Pons (tissue), 1 donor: ENCODE measurements around the gene EPDR1.
"Not testable (repeated sequence)": the region's sequence is repeated elsewhere in the genome, so short reads cannot be mapped to it uniquely, and the experiment has no call there.

Experiments used
- DNase-seq: peaks from one replicate; pipeline ENCODE4 v3.0.0-alpha.2; 2016; ENCODE audit warnings: low spot score

The EPDR1 gene

GRCh38 chr7:37928878-37929277 lies 8.4 kb downstream of the EPDR1 start:
- no peak for DNase-seq

GRCh38 chr7:37930226-37930948 lies 9.9 kb downstream of the EPDR1 start:
- DNase-seq, result no peak

DNA sequence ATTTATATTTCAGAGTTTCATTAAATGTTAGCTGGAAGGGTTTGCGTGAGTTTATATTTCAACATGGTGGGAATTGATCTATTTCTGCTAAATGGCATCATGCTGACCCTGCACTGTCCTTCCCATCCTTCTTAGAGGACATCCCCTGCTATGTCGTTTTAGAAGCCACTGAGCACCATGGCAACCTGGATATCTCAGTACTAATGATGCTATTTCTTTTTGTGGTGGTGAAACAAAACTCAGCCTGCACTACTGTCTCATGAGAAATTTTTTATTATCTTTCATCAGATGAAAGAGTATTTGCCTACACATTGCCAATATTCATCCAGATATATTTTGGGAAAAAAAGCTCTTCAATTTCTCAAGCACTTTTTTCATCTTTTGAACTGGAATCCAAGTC lies 12.1 kb downstream of the EPDR1 start:
- no peak for DNase-seq

- DNase-seq, result no peak
Measured at GRCh38 chr7:37933018-37933566, 12.7 kb downstream of the EPDR1 start.

DNA sequence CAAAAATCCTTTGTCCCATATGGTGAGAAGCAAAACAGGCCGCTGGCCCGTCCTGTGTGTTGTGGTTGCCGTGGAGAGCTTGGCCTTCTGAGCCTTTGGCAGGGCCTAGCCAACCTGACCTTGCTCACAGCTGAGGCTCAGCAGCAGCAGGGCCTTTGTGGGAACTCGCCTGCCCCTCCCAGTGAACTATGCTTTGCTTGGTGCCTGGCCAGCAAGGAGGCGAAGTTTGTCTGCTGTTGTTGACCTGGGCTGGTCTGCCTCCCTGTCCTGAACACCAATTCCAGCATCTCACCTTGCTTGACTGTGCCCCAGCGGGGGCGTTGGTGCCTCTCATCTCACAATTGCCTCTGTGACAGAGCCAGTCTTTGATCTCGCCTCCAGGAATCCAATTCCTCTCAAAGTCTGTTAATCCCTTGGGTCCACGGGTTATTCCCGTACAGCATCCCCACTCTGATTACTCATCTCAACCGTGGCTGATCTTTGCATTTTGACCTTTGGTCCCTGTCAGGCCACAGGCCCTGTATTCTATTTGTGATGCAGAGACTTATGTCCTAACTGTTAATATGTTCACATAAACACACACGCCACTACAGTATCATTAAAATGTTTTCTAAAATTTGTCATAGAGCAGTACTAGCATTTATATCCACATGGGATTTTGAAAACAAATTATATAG lies 22.6 kb downstream of the EPDR1 start:
- DNase-seq, result no peak

DNA sequence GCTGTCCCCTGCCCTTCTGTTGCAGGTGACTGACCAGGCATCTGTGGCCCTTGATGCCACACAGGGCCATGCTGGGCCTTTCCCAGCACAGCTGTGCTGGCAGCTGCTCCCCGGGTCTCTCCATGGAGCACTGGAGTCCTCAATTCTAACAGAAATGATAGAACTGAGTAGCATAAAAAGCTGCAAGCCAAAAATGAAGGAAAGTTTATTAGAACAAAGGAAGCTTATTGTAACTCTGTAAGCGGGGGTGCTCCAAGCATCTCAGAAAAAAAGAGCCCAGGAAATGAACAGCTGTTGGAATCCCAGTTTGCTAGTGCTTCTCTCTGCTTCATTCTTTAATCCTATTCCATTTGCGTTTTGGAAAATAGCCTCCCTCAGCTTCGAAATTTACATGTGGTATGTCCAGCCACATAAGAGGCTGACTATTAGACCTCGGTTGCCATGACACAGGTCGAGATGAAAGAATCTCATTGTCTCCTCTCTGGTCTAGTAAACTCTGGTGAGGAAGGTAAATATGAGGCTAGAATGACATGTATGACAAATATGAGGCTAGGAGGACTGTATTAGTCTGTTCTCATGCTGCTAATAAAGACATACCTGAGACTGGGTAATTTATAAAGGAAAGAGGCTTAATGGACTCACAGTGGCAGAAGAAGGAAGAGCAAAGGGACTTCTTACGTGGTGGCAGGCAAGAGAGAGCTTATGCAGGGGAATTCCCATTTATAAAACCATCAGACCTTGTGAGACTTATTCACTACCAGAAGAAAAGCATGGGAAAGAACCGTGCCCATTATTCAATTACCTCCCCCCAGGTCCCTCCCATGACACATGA lies 23.7 kb downstream of the EPDR1 start:
- peak; percentile 65 for DNase-seq

GRCh38 chr7:37944737-37945054 lies 24.3 kb downstream of the EPDR1 start:
- no peak for DNase-seq

DNA sequence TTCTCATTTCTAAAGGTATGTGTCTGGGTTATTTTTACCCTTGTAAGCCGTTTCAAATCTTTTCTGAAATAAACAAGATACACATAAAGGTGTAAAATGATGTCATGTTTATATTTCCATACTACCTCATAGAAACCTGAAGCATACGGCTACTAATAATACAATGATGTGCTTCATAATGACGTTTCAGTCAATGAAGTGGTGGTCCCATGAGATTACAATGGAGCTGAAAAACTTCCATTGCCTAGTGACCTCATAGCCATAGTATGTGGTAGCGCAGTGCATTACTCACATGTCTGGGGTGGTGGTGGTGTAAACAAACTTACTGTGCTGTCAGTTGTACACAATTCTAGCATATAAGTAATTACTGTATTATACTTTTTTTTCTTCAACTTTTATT lies 24.9 kb downstream of the EPDR1 start:
- no peak for DNase-seq

DNA sequence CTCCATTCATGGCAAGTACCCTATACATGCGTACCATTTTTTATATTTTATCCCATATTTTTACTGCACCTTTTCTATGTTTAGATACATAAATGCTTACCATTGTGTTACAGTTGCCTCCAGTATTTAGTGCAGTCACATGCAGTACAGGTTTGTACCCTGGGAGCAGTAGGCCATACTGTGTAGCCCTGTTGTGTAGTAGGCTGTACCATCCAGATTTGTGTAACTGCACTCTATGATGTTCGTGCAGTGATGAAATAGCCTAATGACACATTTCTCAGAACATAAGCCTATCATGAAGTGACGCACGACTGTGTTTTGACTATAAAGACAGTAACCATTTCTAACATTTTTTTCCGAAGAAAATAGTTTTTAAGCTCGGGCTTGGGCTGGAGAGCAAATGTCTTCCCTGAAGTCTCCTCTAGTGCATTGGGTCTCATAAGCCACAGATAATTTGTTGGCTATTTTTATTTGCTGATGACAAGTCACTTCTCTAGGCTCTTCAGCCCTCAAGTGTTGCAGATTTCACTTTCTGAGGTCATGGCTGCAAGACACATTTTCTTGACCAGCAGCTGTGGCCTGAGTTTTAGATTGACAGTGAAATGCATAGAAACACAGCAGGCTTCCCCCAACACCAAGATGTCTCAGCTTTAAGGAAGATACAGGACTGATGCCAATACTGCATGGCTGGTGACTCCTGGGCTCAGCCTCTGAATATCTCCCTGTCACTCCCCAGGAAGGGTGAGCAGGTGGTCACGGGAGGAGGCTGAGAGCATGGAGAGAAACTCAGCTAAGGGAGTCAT lies 26.9 kb downstream of the EPDR1 start:
- no peak for DNase-seq

GRCh38 chr7:37947941-37948210 lies 27.4 kb downstream of the EPDR1 start:
- DNase-seq, result no peak

GRCh38 chr7:37952240-37952639 lies 31.8 kb downstream of the EPDR1 start:
- no peak for DNase-seq

DNA sequence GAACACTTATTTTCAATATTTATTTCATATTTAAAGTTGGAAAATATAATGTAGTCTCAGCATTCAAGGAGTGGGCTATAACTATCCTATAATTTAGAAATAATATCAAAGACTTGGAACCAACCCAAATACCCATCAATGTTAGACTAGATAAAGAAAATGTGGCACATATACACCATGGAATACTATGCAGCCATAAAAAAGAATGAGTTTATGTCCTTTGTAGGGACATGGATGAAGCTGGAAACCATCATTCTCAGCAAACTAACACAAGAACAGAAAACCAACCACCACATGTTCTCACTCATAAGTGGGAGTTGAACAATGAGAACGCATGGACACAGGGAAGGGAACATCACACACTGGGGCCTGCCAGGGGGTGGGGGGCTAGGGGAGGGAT lies 33.8 kb downstream of the EPDR1 start:
- not testable (repeated sequence) for DNase-seq

- DNase-seq, result no peak
Measured at GRCh38 chr7:37956791-37957190, 36.4 kb downstream of the EPDR1 start.

GRCh38 chr7:37957221-37957970 lies 37.0 kb downstream of the EPDR1 start:
- DNase-seq, result no peak

GRCh38 chr7:37960483-37960882 lies 40.0 kb downstream of the EPDR1 start:
- DNase-seq, result no peak

- DNase-seq, result no peak
Measured at GRCh38 chr7:37961251-37961650, 40.8 kb downstream of the EPDR1 start.

DNA sequence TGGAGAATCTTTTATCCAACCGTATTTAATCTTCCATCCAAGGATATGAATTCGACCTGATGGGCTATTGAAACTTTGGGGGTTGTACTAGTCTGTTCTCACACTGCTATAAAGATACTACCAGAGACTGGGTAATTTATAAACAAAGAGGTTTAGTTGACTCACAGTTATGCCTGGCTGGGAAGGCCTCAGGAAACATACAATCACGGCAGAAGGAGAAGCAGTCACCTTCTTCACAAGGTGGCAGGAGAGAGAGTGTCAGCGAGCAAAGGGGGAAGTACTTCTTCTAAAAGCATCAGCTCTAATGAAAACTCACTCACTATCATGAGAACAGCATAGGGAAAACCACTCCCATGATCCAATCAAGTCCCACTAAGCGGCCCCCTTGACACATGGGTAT lies 43.8 kb downstream of the EPDR1 start:
- DNase-seq, result no peak

- no peak for DNase-seq
Measured at GRCh38 chr7:37970211-37970610, 49.8 kb downstream of the EPDR1 start.

DNA sequence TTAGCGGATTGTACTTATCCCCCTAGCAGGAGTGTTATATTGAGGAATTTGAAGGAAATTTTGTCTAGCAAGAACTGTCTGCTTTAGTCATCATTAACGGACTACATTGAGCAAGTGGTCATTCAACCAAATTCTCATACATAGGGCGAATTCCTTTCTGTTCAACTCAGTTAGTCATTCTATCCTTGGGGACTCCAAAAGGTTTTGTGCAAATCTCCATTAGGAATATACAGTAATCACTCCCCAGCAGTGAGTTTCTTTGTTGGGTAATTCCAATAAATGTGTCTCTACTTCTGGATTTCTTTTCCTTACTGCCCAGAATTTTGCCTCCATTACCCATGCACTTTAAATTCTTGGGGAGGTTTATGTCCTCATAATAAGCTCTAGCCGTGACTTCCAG lies 51.1 kb downstream of the EPDR1 start:
- DNase-seq, result no peak

- no peak for DNase-seq
Measured at GRCh38 chr7:37973915-37974314, 53.5 kb downstream of the EPDR1 start.

- no peak for DNase-seq
Measured at GRCh38 chr7:37974711-37975110, 54.3 kb downstream of the EPDR1 start.

GRCh38 chr7:37977243-37977642 lies 56.8 kb downstream of the EPDR1 start:
- no peak for DNase-seq
